CD4-positive, CD25-positive, alpha-beta regulatory T cell (primary cell): ENCODE results near the gene CAMK2D. TPM values are rescaled to one million over a fixed set of nuclear protein-coding genes. Genes with fewer than 3 reads are reported as not detected.

Source experiments
- ATAC-seq, 2 donors: fragments of 150-1000 bp; cut with Tn5 transposase; one replicate each; pipeline ENCODE4 v1.10.0; 2021; ENCODE audit warnings: low read depth in 2 of 2, moderate number of reproducible peaks in 2 of 2, moderate library complexity in 1 of 2
- DNase-seq, 3 donors: peaks; one replicate each; pipeline versions ENCODE4 v3.0.0 to v3.0.0-alpha.2; 2012 to 2022; ENCODE audit warnings: mixed read lengths in 1 of 3
- H3K27ac ChIP-seq: one replicate; pipeline ENCODE4 v1.7.0; 2013; ENCODE audit warnings: mild to moderate bottlenecking, low read length; ENCODE audit not compliant: insufficient read depth, poor library complexity, severe bottlenecking
- H3K27me3 ChIP-seq: one replicate; pipeline ENCODE4 v1.7.0; 2013; ENCODE audit warnings: low read length; ENCODE audit not compliant: control insufficient read depth, insufficient read depth
- H3K36me3 ChIP-seq: one replicate; pipeline ENCODE4 v1.7.0; 2013; ENCODE audit warnings: mild to moderate bottlenecking, low read length, moderate library complexity; ENCODE audit not compliant: control insufficient read depth, insufficient read depth
- H3K4me1 ChIP-seq: 2 replicates; pipeline ENCODE4 v1.7.0; 2013; ENCODE audit warnings: mild to moderate bottlenecking, low read length; ENCODE audit not compliant: insufficient read depth, control insufficient read depth, poor library complexity, severe bottlenecking
- H3K4me3 ChIP-seq: one replicate; pipeline ENCODE4 v1.7.0; 2013; ENCODE audit warnings: low read depth, mild to moderate bottlenecking, low read length, moderate library complexity
- H3K9me3 ChIP-seq, 2 experiments: 1 replicate in 1 of 2; 2 replicates in 1 of 2; pipeline ENCODE4 v1.7.0; 2013; ENCODE audit warnings: low read length in 2 of 2, mild to moderate bottlenecking in 1 of 2, moderate library complexity in 1 of 2; ENCODE audit not compliant: control insufficient read depth in 2 of 2
- H3K27ac Mint-ChIP-seq, 3 donors: one replicate each; pipeline ENCODE4 v1.8.0; 2020 to 2022; ENCODE audit warnings: mild to moderate bottlenecking in 3 of 3, mixed read lengths in 3 of 3, moderate library complexity in 2 of 3
- H3K27me3 Mint-ChIP-seq: one replicate; pipeline ENCODE4 v1.8.0; 2022; ENCODE audit warnings: mild to moderate bottlenecking, mixed read lengths
- H3K36me3 Mint-ChIP-seq: one replicate; pipeline ENCODE4 v1.8.0; 2020; ENCODE audit warnings: mixed read lengths
- H3K4me1 Mint-ChIP-seq, 4 donors: one replicate each; pipeline ENCODE4 v1.8.0; 2020 to 2022; ENCODE audit warnings: mixed read lengths in 4 of 4, mild to moderate bottlenecking in 1 of 4
- H3K4me3 Mint-ChIP-seq, 4 donors: one replicate each; pipeline ENCODE4 v1.8.0; 2020 to 2022; ENCODE audit warnings: mild to moderate bottlenecking in 4 of 4, mixed read lengths in 4 of 4, moderate library complexity in 3 of 4
- H3K9me3 Mint-ChIP-seq, 7 donors: one replicate each; pipeline ENCODE4 v1.8.0; 2020 to 2022; ENCODE audit warnings: mixed read lengths in 7 of 7, mild to moderate bottlenecking in 3 of 7, moderate library complexity in 2 of 7
- polyA plus RNA-seq, 4 donors: library from polyadenylated mRNA; unstranded; fragments of 300-500 nt; fragmentation: Illumina TruSeq; gene quantifications; one replicate each; pipeline ENCODE4 v1.2.3, GENCODE V29; 2021
- total RNA-seq: library from RNA; stranded (reverse); gene quantifications from one replicate; pipeline ENCODE4 v1.2.3, GENCODE V29; 2022

The CAMK2D gene
- total and polyA plus RNA-seq, 5 donors from 2014 or later: 24.5 to 42.7 (median 26.2) TPM

- peaks cover 9% of the 10 kb centered on the region for H3K4me1 ChIP-seq
- H3K36me3 Mint-ChIP-seq: peaks cover 18% of the 10 kb centered on the region
- H3K27me3 ChIP-seq: no peaks in the 10 kb centered on the region
- DNase-seq (no peak), ATAC-seq (no peak)
- H3K9me3 ChIP-seq: no peaks in the 10 kb centered on the region
- H3K4me1 Mint-ChIP-seq: peaks cover 12 to 27% (median 23%) of the 10 kb centered on the region in 4 donors
- no peak overlapping the region for H3K4me3 ChIP-seq
- peaks cover 13% of the 10 kb centered on the region for H3K36me3 ChIP-seq
- H3K4me3 Mint-ChIP-seq: no peak overlapping the region
- peak overlapping the region; percentile 43 to 75 (median 59) for H3K27ac Mint-ChIP-seq
- no peaks in the 10 kb centered on the region for H3K27me3 Mint-ChIP-seq
- H3K27ac ChIP-seq: no peak overlapping the region
- no peaks in the 10 kb centered on the region for H3K9me3 Mint-ChIP-seq
These were observed 213.2 kb downstream of the CAMK2D start for GRCh38 chr4:113548303-113548702.

GRCh38 chr4:113547487-113548042 is 214.0 kb downstream of the CAMK2D start:
- peaks cover 23% of the 10 kb centered on the region for H3K36me3 Mint-ChIP-seq
- Histone ChIP-seq H3K9me3 (no peaks in the 10 kb centered on the region), H3K4me1 (peaks cover 9% of the 10 kb centered on the region), H3K4me3 (peak overlapping the region; percentile 22), H3K27me3 (no peaks in the 10 kb centered on the region), H3K27ac (peak overlapping the region; percentile 34), H3K36me3 (peaks cover 13% of the 10 kb centered on the region)
- H3K9me3 Mint-ChIP-seq: no peaks in the 10 kb centered on the region
- peak; percentile 80 to 97 (median 88) for DNase-seq
- H3K4me1 Mint-ChIP-seq: peaks cover 18 to 28% (median 20%) of the 10 kb centered on the region in 4 donors
- peak overlapping the region in 3 of 4 donors; percentile 1 to 24 (median 2) for H3K4me3 Mint-ChIP-seq
- H3K27me3 Mint-ChIP-seq: no peaks in the 10 kb centered on the region
- ATAC-seq: peak; percentile 97 to 99
- H3K27ac Mint-ChIP-seq: peak overlapping the region; percentile 0 to 75 (median 43)

DNA sequence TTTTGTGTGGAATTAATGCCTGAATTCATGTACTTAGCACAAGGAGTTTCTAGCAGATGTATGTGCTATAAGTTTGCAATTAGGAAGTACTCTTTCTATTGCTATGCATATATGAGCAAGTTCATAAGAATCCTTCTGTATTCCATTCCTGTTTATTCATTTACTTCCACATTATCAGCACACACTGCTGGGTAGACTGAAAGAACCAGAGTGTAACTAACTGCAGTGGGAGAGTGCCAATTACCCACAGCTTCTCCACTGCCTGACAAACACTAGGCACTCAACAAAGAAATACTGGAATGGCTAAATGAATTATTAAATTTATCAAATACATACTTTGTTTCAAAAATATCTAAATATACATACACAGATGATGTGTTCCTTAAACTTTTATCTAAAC is 219.6 kb downstream of the CAMK2D start:
- DNase-seq (no peak), ATAC-seq (no peak)
- H3K9me3 Mint-ChIP-seq: no peaks in the 10 kb centered on the region
- Histone ChIP-seq H3K9me3 (no peaks in the 10 kb centered on the region), H3K4me1 (no peaks in the 10 kb centered on the region), H3K36me3 (no peaks in the 10 kb centered on the region), H3K27ac (no peak overlapping the region), H3K27me3 (no peaks in the 10 kb centered on the region), H3K4me3 (no peak overlapping the region)
- peaks cover 17% of the 10 kb centered on the region for H3K36me3 Mint-ChIP-seq
- H3K27me3 Mint-ChIP-seq: no peaks in the 10 kb centered on the region
- peaks cover 0 to 21% (median 12%) of the 10 kb centered on the region in 4 donors for H3K4me1 Mint-ChIP-seq
- H3K27ac Mint-ChIP-seq: no peak overlapping the region
- no peak overlapping the region for H3K4me3 Mint-ChIP-seq

DNA sequence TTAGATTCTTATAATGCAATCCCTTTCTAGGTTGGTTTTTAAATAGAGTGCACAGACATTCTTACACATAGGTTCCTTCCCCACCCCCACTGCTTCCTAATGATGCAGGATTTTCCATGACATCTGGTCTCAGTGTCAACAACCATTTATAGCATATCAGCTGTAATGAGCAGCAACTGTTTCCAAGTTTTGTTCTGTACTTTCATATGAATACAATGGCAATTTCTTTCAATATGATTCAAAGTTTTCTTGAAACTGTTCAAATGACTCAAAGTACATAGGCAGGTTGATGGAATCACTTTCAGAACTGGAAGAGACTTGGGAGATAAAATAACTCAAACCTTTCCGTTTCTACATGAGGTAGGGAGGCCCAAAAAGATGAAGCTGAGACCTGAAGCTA is 220.7 kb downstream of the CAMK2D start:
- Mint-ChIP-seq H3K36me3 (peaks cover 21% of the 10 kb centered on the region), H3K4me1 (peaks cover 0 to 23% (median 14%) of the 10 kb centered on the region in 4 donors), H3K27me3 (no peaks in the 10 kb centered on the region), H3K9me3 (no peaks in the 10 kb centered on the region), H3K27ac (no peak overlapping the region), H3K4me3 (no peak overlapping the region)
- Histone ChIP-seq H3K27me3 (no peaks in the 10 kb centered on the region), H3K9me3 (no peaks in the 10 kb centered on the region), H3K27ac (no peak overlapping the region), H3K4me1 (no peaks in the 10 kb centered on the region), H3K36me3 (peaks cover 5% of the 10 kb centered on the region), H3K4me3 (no peak overlapping the region)
- DNase-seq: no peak
- no peak for ATAC-seq

DNA sequence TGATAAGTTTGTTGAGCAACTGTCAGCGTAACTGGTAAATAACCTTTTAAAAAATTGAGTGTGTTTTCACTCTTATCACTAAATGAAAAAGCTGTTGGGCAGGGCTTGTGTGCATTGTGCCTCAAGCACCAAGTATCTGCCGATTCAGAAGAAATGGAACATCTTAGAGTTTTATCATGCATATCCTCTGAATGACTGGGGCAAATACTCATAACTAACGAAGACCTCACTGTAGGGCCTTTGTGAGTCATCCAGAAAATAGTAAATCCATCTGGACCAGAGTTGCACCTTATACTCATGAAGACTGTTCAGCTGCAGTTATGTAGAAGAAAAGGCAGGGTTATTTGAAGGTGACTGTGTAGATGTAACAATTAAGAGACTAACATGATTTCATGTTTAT is 222.1 kb downstream of the CAMK2D start:
- Histone ChIP-seq H3K9me3 (no peaks in the 10 kb centered on the region), H3K4me3 (no peak overlapping the region), H3K36me3 (peaks cover 5% of the 10 kb centered on the region), H3K4me1 (no peaks in the 10 kb centered on the region), H3K27me3 (no peaks in the 10 kb centered on the region), H3K27ac (no peak overlapping the region)
- H3K27me3 Mint-ChIP-seq: no peaks in the 10 kb centered on the region
- H3K4me3 Mint-ChIP-seq: no peak overlapping the region
- H3K27ac Mint-ChIP-seq: peak overlapping the region in 1 of 3 donors; percentile 31
- no peaks in the 10 kb centered on the region for H3K9me3 Mint-ChIP-seq
- peaks cover 28% of the 10 kb centered on the region for H3K36me3 Mint-ChIP-seq
- peak in 1 of 3 donors; percentile 47 for DNase-seq
- ATAC-seq: no peak
- peaks cover 0 to 26% (median 18%) of the 10 kb centered on the region in 4 donors for H3K4me1 Mint-ChIP-seq

DNA sequence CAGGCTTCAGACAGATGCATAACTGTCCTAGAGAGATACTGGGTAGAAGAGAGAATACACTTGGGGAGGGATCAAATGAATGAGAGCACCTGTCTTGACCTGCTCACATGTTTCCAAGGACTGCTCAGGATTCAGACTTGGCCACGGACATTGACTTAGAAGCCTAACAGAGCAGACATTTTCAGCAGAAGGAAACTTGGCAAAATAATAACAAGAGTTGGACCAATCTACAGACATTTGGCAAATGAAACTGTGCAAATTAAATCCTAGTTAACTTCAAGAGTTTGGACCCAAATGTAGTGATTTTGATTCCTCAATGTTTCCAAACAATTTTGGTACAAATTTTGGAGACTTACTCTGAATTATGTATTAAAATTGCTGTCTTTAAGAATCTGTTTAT is 223.9 kb downstream of the CAMK2D start:
- H3K27me3 Mint-ChIP-seq: no peaks in the 10 kb centered on the region
- Histone ChIP-seq H3K9me3 (no peaks in the 10 kb centered on the region), H3K4me3 (no peak overlapping the region), H3K27me3 (no peaks in the 10 kb centered on the region), H3K27ac (no peak overlapping the region), H3K4me1 (no peaks in the 10 kb centered on the region), H3K36me3 (peaks cover 5% of the 10 kb centered on the region)
- peaks cover 26% of the 10 kb centered on the region for H3K36me3 Mint-ChIP-seq
- H3K4me3 Mint-ChIP-seq: peak overlapping the region in 1 of 4 donors; percentile 21
- H3K27ac Mint-ChIP-seq: no peak overlapping the region
- ATAC-seq (no peak), DNase-seq (no peak)
- peaks cover 0 to 27% (median 18%) of the 10 kb centered on the region in 4 donors for H3K4me1 Mint-ChIP-seq
- H3K9me3 Mint-ChIP-seq: no peaks in the 10 kb centered on the region

GRCh38 chr4:113537203-113537602 is 224.3 kb downstream of the CAMK2D start:
- no peaks in the 10 kb centered on the region for H3K27me3 Mint-ChIP-seq
- no peaks in the 10 kb centered on the region for H3K9me3 ChIP-seq
- H3K36me3 Mint-ChIP-seq: peaks cover 28% of the 10 kb centered on the region
- H3K4me1 Mint-ChIP-seq: peaks cover 0 to 26% (median 18%) of the 10 kb centered on the region in 4 donors
- H3K4me3 ChIP-seq: no peak overlapping the region
- H3K27ac ChIP-seq: no peak overlapping the region
- no peaks in the 10 kb centered on the region for H3K4me1 ChIP-seq
- no peak for DNase-seq
- H3K36me3 ChIP-seq: peaks cover 5% of the 10 kb centered on the region
- no peaks in the 10 kb centered on the region for H3K27me3 ChIP-seq
- ATAC-seq: no peak
- H3K9me3 Mint-ChIP-seq: no peaks in the 10 kb centered on the region
- H3K4me3 Mint-ChIP-seq: no peak overlapping the region
- H3K27ac Mint-ChIP-seq: no peak overlapping the region

GRCh38 chr4:113534711-113535110 is 226.8 kb downstream of the CAMK2D start:
- Histone ChIP-seq H3K27me3 (no peaks in the 10 kb centered on the region), H3K4me1 (no peaks in the 10 kb centered on the region), H3K4me3 (no peak overlapping the region), H3K9me3 (no peaks in the 10 kb centered on the region), H3K27ac (no peak overlapping the region), H3K36me3 (peaks cover 19% of the 10 kb centered on the region)
- Mint-ChIP-seq H3K27me3 (no peaks in the 10 kb centered on the region), H3K9me3 (no peaks in the 10 kb centered on the region), H3K4me1 (peaks cover 0 to 22% (median 12%) of the 10 kb centered on the region in 4 donors), H3K4me3 (no peak overlapping the region), H3K36me3 (peaks cover 43% of the 10 kb centered on the region), H3K27ac (no peak overlapping the region)
- ATAC-seq (no peak), DNase-seq (no peak)
